NK-92 (cell line): Measurements from ENCODE around the gene CIRBP.
"Not testable (repeated sequence)": the region's sequence is repeated elsewhere in the genome, so short reads cannot be mapped to it uniquely, and the experiment has no call there.

Experiments
- DNase-seq: peaks from one replicate; lab custom pipeline; 2025; ENCODE audit not compliant: unreplicated experiment; lab: John Stamatoyannopoulos, UW

CIRBP gene

DNA sequence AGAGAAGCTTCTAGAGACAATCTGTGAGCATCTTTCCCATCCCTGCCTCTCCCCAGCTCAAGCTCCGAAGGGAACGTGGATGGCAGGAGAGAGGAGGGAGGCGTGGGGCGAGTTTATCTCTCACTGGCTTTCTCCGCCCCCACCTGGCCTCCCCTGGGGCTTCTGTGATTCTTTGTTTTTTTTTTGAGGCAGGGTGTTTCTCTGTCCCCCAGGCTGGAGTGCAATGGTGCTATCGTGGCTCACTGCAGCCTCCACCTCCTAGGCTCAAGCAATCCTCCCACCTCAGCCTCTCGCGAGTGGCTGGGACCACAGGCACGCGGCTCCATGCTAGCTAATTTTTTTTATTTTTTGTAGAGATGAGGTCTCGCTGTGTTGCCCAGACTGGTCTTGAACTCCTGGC lies 39.6 kb downstream of the CIRBP start:
- no peak for DNase-seq

DNA sequence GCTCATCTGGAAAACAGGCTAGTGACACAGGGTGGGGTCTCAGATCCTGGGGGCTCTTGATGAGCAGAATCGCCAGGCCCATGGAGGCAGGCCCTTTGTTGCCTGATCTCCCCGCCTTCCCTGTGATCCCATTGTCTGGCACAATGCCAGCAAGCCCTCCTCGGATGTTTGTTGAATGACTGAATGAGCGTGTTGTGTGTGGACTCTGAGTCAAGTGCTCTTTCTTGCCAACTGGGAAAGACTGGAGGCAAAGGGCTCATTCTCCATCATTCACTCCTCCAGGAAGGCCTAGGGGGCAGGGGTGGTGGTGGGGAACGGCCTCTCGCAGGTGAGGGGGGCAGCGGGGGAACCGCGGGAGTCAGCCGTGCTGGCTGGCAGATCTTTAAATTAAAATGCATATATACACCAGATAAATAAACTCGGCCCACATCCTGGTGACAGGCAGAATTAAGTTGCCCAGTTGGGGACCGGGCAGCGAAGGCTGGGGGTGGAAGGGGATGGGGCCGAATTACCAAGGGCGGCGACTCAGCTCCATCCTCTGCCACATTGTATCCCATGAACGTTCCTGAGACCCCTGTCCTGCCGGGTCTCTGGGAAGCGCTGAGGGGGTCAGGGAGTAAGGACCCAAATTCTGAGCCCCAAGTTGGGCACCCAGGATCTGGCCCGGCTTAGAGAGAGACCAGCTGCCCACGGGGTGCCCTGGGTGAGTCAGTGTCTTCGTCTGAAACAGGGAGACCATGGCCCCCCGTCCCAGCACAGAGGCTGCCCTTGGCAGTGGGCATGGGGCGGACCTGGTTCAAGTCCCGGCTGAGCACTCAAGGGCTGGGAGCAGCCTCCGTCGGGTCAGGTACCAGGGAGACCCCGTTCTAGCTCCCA lies 41.1 kb downstream of the CIRBP start:
- DNase-seq, result no peak

DNA sequence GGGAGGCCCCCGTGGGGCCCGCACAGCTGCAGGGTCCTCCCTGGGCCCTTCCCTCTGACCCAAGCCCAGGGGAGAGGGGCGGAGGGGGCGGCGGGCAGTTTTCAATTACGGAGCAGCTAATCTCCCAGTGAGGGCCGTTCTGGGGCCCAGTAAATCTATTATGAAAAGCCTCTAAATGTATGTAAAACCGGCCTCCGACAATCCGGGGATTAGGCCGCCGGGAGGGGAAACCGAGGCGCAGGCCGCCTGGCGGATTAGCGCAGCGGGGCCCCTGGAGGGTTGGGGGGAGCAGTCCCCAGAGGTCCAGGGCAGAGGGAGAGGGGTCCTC lies 41.7 kb downstream of the CIRBP start:
- no peak for DNase-seq

DNA sequence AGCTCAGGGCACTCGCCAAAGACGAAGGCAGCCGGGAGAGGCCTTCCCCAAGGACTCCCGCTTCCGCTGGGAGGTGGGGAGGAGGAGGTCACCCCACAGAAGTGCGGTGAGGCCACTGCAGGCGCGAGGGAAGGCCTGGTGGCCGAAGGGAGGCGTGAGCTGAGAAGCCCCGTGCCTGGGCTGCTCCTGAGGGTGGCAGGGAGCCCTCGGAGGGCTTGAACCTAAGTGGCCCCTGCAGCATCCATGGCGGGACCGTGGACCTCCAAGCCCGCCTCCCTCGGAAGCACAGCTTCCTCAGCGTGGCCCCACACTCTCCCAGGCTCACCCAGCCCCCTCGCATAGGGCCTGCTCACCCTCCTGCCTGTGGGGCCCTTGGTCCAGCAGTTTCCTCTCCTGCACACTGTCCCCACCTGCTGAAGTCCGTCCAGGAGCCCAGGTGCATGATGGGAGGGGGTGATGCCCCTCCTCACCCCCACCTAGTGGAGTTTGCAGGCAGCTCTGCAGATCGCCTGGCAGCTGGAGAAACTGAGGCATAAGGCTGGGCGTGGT lies 42.5 kb downstream of the CIRBP start:
- DNase-seq, result no peak

DNA sequence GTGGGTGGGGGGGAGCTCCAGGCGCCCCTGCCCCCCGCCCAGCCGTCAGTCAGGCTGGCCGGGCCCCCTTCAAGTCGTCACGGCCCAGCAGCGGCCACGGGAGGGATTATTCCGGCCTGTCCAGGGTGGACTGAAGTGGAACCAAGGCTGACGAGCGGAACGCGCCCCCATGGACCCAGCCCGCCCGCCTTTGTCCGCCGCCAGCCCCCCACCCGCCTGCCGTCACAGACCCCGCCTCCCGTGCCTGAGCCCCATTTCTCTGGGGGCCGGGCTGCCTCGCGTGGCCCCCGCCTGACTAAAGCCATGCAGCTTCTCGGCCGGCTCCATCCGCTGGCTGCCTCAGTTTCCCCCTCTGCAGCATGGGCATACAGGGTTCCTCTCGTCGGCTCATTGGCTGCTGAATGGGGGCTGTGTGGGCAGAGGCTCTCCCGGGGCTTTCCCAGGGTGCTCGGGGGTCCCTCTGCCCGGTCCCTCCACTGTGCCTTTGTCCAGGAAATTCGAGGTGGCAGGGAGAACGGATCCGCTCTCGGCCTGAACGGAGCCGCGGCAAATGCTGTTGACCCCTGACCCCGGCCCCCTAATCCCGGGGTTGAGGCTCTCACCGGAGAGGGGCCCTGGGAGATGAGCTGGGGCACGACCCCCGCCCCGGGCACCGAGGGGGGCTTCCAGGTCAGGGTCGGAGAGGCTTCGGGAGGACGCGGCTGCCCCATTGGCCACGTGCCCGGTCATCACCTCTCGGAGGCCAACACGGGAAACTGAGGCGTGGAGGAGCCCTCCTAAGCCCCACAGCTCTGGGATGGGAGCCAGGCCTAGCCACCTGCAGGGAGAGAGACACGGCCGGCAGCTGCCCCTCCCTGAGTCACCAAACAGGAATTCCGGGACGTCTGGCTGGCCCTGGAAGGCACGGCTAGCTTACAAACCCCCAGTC lies 43.9 kb downstream of the CIRBP start:
- DNase-seq, result no peak

DNA sequence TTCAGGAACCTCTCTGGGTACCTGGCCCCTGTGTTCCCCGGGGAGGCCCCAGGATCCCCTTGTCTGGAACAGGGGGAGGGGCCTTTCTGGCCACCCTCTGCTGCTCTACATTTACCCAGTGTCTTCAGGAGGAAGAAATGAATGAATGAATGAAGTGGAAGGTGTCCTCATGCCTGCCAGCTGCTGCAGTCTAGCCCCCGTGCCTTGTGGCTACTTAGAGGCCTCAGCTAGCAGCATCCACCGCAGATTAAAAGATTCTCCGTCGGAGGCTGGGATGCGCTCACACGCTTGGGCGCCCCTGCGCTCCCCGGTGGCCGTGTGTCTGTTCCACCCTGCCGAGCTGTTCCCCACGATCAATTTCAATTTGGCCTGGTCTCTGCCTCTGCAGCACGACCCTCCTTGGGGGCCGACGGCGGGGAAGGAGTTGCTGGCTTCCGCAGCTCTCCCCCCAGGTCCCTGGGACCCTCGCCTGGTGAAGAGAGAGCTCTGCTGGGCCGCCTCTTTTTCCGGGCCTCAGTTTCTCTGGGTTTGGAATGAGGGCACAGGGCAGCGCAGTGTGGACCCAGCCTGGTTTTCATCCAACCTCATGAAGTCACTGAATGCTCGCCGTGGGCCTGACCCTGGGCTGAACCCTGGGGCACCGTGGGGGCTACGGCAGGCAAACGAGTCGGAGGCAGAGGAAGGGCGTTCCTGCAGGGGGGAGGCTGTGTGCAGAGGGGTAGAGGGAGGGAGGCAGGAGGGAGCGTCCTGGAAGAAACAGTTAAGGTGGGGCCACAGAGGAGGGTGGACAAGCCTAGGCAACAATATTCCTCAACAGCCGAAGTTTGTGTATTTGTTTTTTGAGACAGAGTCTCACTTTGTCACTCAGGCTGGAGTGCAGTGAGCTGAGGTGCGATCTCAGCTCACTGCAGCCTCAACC lies 44.8 kb downstream of the CIRBP start:
- no peak for DNase-seq

DNA sequence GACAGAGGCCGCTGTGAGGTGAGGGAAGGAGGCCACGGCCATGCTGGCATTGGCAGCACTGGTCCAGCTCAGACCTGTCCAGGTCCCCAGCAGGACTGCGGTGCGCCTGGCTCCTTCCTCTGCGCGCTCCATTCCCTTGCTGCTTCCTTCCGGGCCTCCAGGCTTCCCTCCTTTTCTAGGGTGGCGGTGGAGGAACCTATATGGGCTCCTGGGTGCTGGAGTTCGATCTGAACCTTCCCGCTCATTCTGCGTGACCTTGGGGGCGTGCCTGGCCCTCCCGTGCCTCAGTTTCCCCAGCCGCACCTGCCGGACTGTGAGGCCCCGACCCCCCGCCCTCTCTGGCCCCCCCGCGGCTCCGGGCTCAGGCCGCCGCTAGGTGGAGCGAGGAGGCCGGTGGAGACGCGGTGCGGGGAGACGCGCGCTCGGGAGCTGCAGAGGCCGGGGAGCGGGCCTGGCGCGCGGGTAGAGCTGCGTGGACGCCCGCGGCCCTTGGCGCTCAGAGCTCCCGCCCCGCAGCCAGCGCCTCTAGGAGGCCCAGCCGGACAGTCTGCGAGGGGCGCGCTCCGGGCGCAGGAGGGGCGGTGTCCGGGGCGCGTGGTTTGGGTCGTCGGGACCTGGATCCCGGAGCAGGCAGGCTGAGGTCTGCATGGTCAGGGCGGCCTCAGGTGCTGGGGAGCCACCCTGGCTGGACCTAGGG lies 46.5 kb downstream of the CIRBP start:
- DNase-seq, result no peak

DNA sequence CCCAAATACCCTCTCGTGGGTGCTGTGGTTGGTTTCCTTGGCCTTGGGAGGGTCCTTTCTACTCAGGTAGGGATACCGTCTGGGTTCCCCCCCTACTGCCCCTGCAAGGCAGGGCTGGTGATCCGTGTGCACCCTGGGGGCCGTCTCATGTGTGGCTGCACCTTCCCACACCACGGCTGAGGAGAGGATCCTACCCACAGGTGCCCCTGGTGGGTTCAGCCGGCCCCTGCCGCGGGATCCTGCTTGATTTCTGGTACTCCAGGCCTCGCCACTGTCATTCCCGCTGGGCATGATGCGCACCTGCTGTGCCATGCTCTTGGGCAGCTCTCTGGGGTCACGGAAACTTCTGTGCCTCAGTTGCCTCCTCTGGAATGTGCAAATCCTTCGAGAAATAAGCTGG lies 47.3 kb downstream of the CIRBP start:
- no peak for DNase-seq

DNA sequence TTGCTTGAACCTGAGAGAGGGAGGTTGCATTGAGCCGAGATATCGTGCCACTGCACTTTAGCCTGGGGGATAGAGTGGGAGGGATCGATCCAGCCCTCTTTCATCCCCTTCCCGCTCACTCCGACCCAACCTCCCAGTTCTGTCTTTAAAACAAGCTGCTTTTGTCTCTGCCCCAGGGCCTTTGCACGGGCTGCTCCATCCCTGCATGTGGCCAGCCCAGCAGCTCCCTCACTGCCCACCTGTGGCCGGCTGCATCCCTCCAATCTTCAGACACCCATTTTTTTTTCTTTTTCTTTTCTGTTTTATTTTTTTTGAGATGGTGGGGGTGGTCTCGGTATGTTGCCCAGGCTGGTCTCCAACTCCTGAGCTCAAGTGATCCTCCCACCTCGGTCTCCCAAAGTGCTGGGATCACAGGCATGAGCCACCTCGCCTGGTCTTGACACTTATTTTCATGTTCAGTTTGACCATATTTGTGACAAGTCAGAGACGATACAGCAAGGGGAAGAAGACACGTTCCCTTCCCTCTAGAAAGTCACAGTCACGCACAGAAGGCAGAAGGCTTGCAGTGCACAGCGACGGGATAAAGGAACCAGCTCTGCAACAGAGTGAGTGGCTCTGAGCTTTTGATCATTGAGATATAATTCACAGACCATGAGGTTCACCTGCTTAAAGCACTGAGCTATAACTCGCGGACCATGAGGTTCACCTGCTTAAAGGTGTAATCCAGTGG lies 48.3 kb downstream of the CIRBP start:
- no peak for DNase-seq

DNA sequence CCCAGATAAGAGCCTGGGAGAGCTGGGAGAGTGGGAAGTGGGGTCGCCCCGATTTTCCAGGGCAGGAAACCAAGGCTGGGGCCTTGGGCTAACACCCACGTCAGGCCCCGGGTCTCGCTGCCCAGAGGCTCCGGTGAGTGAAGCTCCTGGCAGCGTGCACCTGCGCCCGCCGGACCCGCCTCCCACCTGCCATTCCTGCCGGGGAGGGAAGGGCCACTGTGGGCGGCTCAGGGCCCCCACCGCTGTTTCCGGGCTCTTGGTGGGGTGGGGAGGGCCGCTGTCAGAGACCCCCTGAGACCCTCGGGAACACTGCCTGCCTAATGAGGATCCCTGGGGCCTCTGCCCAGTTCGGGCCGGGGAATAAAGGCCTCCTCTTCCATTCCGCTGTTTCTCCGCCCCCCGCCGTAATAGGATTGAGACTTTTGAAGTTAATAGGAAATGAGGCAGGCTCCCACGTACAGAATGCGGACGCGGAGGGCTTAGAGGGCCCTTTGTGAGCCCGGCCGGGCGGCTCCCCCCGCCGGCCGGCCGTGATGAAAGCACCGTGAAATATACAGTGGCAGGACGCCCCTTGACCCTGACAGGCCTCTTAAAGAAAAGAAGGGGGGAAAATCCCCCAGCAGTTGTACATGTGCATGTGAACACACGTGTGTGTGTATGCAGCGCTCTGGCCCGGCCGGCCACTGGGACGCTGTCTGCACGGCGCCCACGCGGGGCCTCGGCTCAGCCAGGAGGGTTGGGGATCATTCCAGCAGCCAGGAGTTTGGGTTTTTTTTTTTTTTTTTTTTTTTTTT lies 49.7 kb downstream of the CIRBP start:
- DNase-seq, result no peak

DNA sequence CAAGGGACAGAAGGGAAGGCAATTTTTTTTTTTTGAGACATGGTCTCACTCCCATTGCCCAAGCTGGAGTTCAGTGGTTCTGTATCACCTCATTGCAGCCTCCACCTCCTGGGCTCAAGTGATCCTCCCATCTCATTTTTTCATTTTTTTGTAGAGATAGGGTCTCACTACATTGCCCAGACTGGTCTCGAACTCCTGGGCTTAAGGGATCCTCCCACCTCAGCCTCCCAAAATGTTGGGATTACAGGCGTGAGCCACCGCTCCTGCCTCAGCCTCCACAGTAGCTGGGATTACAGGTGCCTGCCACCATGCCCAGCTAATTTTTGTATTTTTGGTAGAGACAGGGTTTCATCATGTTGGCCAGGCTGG lies 51.1 kb downstream of the CIRBP start:
- not testable (repeated sequence) for DNase-seq

DNA sequence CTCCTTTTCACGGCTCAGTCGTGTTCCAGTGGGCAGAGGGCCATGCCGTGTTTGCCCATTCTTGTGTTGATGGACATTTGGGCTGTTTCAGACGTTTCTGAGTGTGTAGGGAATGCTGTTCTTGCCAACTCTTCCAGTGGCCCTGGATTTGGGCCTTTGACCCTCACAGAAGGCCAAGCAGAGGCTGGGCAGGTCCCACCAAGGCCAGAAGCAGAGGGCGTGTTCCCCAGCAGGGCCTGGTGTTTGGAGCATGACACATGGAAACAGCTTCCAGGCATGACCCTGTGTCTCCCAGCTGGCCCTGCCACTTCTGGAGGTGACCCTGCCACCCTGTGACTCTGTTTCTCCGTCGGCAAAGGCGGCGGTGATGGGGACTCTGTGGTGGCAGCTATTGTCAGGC lies 52.4 kb downstream of the CIRBP start:
- DNase-seq, result no peak

DNA sequence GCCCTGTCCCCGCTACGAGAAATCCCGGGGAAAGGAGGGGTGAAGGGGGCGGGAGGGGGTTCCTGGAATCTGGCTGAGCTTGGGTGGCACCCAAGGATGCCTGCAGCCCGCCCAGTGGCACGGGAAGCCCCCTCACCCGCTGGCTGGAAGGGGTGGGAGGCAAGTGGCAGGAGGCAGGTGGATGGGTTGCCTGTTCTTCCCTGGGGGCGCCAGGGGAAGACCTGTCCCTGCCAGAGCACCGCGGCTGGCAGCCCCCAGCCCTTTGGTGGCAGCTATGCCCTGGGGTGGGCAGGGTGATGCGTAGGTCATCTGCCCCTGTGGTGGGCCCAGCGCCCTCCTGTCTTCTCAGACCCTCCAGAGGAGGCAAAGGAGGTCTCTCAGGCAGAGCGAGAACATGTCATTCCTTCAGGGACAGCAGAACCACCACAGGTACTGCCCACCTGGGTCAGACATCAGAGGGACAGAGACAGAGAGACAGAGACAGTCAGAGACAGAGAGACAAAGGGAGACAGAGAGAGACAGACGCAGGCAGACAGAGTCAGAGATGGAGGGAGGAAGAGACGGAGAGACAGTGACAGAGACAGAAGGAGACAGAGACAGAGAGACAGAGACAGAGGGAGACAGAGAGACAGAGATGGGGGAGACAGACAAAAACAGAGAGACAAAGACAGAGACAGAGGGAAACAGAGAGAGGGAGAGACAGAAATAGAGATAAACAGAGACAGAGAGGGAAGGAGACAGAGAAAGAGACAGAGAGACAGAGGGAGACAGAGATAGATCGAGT lies 53.3 kb downstream of the CIRBP start:
- DNase-seq, result no peak

DNA sequence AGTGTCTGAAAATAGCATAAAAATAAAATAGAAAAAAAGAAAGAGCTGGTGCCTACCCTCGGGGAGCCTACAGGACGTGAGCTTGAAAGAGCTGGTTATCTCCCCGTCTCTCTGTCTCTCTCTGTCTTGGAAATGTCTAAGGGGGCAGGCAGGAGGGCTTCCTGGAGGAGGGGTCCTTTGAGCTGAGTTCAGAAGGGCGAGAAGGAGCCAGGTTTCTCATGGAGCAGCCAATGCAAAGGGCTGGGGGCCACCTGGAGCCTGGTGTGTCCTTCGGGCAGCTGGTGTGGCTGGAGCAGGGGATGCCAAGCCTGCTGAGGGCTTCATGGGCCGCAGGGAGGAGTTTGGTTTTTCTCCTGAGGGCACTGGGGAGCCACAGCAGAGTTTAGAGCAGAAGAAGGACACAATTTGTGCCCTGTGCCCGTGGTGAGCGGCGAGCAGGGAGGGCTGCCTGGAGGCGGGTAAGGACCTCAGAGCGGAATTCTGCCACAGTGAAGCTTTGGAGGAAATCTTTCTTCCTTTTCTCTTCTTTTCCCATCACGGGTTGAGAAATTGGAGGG lies 55.2 kb downstream of the CIRBP start:
- DNase-seq, result no peak
